ENCODE data around the gene NPR2. TPM values are rescaled to one million over a fixed set of nuclear protein-coding genes. Genes with fewer than 3 reads are reported as not detected.

NPR2 gene
- polyA plus RNA-seq, 3 donors: 32.0 to 38.0 (median 33.7) TPM

DNA sequence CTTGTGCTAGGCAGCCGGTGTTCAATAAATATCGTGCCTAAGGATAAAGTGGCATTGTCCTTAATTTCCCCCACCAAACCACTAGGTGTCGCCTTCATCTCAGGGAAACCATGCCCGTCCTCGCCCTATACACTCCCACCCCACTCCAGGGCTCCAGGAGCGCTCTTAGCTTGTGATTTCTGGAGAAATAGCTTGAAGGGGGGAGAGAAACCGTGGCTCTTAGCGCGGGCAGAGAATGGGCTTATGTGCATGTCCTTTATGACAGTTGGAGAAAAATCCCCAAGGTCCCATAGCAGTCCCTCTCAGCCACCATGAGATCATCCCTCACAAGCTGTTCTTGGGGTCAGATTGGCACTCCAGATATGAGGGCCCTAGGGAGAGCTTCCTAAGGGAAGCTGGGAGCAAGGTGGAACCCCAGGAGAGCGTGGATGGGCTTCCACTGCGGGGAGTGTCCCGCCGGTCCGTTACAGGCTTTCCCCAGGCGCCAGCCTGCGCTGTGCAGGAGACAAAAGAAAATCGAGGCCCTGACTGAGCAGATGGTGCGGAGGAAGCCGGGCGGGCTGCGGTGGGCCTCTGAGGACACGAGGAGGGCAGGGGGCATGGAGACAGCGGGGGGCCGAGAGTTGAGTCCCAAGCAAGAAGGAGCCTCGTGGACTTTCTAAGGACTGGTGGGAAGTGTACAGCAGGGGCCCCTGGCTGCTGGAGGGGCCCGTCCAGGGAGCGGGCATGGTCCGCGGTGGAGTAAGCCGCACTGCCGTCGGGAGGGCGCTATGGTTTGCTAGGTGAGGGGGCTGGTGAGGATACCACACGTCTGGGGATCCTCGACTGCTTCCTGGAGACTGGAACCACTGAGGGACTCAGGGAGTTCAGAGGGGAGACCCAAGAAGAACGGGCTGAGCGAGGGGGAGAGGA, 750 bp upstream of the NPR2 start:
- peak in 9 of 11 donors; percentile 59 to 86 (median 75) for DNase-seq (ENCODE audit: extremely low read depth in 1 of 11, low read depth in 9 of 11, low spot score in 4 of 11)

DNA sequence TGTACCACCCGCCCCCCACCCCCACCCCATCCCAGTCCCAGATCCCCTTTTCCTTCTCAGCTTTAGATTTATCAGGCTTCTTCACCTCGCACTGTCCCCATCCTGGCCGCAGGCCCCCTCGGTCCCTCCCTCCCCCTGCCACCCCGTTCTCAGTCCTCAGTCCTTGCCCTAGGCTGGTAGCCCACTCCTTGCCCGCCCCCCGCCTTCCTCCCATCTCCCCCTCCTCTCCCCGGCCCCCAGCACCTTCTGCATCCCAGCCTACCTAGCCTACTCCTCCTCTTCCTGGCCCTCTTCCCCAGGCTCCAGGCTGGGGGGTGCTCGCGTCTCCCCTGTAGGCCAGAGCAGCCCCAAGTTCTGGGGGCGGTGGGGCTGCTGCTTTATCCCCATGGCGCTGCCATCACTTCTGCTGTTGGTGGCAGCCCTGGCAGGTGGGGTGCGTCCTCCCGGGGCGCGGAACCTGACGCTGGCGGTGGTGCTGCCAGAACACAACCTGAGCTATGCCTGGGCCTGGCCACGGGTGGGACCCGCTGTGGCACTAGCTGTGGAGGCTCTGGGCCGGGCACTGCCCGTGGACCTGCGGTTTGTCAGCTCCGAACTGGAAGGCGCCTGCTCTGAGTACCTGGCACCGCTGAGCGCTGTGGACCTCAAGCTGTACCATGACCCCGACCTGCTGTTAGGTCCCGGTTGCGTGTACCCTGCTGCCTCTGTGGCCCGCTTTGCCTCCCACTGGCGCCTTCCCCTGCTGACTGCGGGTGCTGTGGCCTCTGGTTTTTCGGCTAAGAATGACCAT, 828 bp downstream of the NPR2 start:
- DNase-seq (ENCODE audit: extremely low read depth in 1 of 11, low read depth in 9 of 11, low spot score in 4 of 11): no peak

DNA sequence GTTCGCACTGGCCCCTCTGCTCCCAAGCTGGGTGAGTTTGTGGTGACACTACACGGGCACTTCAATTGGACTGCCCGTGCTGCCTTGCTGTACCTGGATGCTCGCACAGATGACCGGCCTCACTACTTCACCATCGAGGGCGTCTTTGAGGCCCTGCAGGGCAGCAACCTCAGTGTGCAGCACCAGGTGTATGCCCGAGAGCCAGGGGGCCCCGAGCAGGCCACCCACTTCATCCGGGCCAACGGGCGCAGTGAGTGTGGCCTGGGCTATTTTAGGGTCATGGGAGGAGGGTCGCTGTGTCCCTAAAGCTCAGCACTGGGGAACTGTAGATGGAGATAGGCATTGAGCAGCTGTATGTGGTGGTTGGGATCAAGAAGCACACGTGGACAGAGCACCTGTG, 1.4 kb downstream of the NPR2 start:
- no peak for DNase-seq (ENCODE audit: extremely low read depth in 1 of 11, low read depth in 9 of 11, low spot score in 4 of 11)

DNA sequence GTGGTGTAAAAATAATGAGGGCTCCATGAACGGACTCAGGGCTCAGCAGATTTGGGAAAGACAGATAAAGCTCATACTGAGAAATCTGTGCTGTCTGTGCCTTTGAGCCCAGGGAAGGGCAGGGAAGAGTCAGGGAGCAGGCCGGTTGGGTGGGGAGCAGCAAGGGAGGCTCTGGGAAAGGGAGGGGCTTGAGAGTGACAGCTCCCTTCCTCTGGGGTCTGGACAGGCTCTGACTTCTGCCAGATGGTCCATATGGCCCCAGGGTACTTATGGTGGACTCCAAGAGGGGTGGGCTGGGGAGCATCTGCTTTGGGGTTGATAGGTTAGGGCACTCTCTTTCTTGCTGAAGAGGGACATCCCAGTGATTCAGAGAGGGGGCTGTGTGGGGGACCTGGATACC, 2.1 kb downstream of the NPR2 start:
- no peak for DNase-seq (ENCODE audit: extremely low read depth in 1 of 11, low read depth in 9 of 11, low spot score in 4 of 11)

DNA sequence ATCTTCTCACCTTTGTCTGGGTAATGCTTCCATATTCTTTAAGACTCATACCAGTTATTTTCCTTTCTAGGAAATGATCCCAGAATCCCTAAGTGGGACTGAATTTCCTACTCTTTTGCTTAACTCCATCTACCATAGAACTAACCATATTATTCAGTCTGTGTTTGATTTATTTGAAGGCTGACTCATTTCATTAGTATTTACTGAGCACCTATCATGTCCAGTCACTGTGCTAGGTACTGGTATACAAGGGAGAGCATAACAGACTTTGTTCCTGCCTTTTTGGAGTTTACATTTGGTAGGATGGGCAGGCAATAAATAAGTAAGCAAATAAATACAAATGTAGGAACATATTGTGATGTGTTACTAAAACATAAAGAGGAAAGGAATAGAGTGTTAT, 4.3 kb downstream of the NPR2 start:
- DNase-seq (ENCODE audit: extremely low read depth in 1 of 11, low read depth in 9 of 11, low spot score in 4 of 11): no peak

DNA sequence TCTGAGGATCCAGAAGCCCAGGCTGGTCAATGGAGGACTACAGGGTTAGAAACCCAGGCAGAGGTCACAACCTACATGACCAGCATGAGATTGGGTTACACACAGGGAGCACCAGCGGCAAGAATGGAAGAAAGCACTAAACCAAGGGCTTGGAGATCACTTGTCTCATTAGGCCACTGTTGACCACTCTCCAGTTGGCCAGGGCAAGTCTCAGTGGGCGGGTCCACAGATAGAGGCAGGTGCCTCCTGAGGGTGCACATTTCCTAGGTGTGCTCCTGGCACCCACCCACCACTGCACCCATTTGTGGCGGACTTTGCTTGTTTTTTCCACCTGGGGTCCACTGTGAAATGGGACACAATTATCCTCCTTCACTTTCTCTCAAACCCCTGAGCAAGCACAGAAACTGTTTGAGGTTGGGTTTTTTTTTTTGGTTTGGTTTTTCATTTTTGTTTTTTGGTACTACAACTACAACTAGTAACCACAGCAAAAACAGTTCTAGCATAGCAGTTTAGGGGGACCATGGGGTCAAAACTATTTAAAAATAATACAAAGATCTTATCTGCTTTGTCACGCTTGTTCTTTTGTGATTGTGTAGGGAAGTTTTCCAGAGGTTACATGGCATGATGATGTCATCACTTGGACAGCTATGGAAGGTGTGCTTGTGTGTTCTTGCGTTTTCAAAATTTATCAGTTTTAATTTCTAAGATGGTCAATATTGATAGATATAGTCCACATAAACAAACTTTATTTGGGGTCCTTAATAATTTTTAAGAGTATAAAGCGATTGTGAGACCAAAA, 6.1 kb downstream of the NPR2 start:
- no peak for DNase-seq (ENCODE audit: extremely low read depth in 1 of 11, low read depth in 9 of 11, low spot score in 4 of 11)

DNA sequence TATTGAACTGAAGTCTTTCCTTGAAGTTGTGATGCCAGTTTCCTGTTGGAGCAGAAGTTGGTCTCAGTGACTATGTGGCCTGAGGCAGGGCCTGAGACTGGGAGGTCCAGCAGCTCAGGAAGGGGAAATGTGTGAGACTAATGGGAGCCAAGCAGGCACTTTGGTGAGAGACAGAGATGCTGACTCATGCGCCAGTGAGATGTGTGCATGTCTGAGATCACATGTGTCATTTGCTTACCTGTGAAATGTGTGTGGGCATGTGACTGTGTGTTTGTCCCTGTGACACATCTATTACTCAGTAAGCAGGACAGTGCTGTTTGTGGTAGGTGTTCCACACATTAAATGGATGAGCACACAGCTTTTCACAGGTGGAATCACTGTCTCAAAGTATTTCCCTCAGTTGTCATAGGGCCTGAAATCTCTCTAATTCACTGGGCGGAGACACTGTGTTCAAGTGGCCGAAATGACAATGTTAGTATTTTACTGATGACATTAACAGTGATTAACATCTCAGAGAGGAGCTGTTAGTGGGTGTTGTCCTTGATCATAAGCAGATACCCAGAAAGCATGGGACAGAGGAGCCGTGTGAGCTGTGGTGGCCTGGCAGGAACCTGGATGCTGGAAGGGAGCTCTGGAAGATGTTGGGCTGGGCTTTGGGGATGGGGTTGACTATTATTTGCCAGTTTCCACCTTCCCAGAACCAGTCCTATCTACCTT, 7.4 kb downstream of the NPR2 start:
- no peak for DNase-seq (ENCODE audit: extremely low read depth in 1 of 11, low read depth in 9 of 11, low spot score in 4 of 11)

DNA sequence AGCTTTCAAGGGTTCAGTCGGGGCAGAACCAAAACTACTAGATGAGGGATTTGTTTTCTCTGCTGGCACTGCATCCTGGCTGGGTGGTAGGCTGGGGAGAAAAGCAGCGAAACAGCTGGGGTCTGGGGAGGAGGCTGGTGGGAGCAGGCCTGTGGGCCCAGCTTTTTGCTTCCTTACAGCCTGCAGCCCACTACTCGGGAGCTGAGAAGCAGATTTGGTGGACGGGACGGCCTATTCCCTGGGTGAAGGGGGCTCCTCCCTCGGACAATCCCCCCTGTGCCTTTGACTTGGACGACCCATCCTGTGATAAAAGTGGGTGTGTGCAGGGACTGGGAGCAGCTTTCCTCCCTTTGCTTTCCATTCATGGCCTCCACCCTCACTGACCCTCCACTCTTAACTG, 9.1 kb downstream of the NPR2 start:
- DNase-seq (ENCODE audit: extremely low read depth in 1 of 11, low read depth in 9 of 11, low spot score in 4 of 11): no peak

DNA sequence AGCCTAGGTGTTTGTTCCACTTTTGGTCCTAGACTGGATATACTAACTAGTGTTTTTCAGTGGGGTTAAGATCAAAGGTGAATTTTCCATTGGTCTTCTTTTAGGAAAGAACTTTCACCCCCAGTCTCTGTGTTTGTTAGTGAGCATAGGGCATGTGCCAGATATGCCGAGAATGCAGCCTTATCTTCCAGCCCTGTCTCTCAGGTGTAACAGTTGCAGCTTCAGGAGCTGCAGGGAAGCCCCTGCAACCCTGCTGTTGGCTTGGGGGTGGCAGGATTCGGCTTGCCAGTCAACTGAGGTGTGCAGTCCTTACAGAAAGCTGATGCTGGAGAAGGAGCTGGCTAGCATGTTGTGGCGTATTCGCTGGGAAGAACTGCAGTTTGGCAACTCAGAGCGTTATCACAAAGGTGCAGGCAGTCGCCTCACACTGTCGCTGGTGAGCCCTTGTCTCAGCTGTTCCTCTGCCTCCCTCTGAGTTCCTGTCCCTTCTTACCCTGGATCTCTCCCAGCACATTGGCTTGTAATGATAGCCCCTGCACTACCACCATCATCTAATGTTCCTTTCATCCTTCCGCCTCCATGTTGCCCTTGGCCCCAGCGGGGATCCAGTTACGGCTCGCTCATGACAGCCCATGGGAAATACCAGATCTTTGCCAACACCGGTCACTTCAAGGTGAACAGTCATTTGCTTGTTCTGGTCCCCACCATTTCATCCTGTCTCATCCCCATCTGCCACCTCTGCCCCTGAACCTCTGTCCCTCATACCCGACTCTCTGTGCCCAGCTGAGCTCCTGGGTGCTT, 10.1 kb downstream of the NPR2 start:
- DNase-seq (ENCODE audit: extremely low read depth in 1 of 11, low read depth in 9 of 11, low spot score in 4 of 11): no peak

DNA sequence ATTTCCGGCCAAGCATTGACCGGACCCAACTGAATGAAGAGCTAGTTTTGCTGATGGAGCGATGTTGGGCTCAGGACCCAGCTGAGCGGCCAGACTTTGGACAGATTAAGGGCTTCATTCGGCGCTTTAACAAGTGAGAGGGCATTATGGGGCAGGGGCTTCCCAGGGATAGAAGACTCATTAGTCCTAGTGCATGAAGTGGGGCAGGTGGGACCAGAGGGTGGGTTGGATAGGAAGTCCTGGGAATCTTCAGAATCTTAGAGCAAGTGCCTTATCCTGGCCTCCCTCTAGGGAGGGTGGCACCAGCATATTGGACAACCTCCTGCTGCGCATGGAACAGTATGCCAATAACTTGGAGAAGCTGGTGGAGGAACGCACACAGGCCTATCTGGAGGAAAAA, 14.7 kb downstream of the NPR2 start:
- DNase-seq (ENCODE audit: extremely low read depth in 1 of 11, low read depth in 9 of 11, low spot score in 4 of 11): no peak

DNA sequence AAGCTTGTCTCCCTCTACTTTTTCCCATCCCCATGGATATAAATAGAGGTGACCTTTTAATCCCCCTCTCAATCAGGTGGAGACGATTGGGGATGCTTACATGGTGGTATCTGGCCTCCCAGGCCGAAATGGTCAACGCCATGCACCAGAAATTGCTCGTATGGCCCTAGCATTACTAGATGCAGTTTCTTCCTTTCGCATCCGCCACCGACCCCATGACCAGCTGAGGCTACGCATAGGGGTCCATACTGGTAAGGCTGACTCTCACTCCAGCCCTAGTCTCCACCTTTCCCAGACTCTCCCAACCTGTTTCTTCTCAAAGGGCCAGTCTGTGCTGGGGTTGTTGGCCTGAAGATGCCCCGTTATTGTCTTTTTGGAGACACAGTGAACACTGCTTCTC, 17.0 kb downstream of the NPR2 start:
- no peak for DNase-seq (ENCODE audit: extremely low read depth in 1 of 11, low read depth in 9 of 11, low spot score in 4 of 11)

DNA sequence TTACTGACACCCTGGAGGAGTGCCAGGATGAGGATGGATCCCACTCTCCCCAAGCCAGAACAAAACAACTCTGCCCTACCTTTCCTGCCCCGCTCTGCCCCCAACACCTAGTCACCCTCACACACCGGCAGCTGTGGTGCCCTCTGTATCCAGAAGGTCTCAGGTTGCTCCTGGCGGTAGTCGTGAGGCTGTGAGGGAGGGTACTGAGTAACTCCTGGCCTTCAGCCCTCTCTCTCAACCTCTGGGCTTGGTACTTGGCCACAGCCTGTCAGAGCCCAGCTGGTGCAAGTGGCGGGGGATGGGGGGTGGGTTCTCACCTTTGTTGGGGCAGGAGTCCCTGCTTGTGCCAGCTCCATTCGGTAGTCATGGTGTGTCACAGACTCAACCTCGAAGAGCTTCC, 18.7 kb downstream of the NPR2 start:
- no peak for DNase-seq (ENCODE audit: extremely low read depth in 1 of 11, low read depth in 9 of 11, low spot score in 4 of 11)

DNA sequence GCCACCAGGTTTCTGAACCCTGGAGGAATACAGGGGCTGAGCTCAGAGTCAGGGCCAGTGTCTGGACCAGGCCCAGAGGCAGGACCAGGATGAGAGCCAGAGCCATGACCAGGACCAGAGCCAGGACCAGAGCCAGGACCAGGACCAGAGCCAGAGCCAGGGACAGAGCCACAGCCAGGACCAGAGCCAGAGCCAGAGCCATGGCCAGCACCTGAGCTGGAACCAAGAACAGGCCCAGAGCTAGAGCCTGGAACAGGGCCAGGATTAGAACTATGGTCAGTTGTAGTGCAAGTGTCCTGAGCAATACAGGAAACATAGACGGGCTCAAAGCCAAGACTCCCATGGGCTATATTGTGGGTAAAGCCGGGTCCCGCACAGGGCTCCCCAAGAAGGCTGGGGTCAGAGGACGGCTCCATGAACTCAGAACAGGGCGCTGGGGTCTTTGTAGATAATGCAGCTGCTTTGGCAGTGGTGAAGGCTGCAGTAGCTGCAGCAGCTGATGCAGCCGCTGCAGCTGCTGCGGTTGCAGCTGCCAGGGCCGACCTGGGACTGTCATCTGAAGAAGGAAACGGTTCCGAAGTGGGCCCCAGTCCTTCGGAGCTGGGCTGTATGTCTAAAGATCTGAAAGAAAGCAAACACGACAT, 20.1 kb downstream of the NPR2 start:
- DNase-seq (ENCODE audit: extremely low read depth in 1 of 11, low read depth in 9 of 11, low spot score in 4 of 11): no peak

DNA sequence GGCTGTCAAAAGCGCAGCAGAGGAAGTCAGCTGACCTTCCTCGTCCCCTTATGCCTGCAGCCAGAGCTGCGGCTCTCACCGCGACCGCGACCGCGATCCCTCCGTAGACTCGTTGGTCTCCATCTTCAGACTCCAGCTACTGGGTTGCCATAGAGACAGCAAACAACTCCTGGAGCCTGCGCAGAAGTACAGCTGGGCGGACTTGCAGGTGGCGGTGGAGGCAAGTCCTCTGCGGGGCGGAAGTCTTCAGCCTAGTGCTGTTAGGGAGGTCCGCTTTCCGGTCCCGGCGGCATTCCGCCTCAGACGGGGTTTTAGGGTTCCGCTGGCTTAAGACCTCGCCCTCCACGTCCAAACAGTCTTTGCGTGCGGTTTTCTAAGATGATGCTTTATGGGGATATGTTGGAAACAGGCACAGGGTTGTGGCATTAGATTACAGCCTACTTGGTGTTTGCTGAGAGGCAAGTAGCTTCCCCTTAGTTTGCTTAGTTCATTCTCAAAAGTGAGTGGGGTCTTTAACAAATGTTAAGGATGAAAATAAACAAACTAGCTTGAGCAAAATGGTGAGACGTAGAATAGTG, 20.7 kb downstream of the NPR2 start, which contains the start of gene SPAG8:
TSS of gene SPAG8 (minus strand) at position 238 of the 578 bp plus-strand sequence. CDS start at position 123, 115 bp downstream.
- DNase-seq (ENCODE audit: extremely low read depth in 1 of 11, low read depth in 9 of 11, low spot score in 4 of 11): peak; percentile 77 to 95 (median 87)

DNA sequence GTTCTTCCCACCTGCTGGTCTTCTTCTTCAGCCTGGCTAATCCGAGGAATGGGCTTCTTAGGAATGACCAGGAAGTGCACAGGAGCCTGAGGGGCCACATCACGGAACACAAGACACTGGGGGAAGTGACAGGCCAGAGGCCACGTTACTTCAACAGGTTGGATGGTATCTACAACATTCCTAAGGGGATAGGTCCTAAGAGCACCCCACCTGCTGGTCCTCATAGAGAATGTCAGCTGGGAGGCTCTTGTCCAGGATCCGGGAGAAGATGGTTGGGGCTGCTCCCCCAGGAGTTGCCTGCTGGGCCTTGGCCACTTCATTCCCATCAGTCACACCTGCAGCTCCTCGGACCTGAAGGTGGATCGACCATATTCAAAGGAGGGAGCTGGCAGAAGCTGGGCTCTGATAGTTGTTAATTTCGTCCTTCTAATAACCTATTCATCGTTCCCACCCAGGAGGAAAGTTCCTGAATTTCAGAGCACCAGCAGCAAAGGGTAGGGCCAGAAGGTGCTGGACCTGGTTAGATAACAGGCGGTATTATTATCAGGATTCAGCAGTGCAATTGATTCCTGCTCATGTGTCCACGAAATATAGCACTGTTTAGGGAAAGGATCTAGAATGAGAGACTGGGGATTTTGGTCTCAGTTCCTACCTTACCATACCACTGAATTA, 22.2 kb downstream of the NPR2 start:
- no peak for DNase-seq (ENCODE audit: extremely low read depth in 1 of 11, low read depth in 9 of 11, low spot score in 4 of 11)

DNA sequence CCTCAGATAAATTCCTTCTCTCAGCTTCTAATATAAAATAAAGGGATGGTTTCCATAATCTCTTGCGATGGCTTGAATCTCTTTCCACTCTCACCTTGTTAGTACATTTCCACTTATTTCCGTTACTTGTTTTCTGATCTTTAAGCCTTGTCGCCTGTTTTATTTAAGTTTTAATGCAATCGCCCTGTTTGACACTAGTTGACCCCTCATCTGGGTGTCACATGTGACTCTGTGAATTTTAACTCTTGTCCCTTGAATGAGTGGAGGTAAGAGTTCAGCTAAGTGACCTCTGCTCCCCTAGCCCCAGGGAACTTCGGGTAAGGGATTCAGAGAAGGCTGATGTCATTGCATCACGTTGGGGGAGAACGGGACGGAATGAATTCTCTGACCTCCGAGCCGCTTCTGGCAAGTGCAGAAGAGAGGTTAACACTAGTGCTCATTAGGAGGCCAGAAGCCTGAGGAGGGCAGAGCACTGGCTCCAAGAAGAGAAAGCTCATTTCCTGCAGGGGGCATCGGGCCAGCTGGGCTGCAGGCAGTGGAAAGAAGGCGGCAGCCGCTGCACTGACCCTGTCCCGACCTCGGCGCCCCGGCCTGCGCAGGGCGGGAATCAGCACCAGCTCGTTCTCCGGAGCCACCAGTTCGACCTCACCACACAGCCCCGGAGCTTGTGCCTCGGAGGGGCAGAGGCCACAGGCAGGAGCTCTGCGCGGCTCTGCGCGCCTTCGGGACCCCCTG, 22.9 kb downstream of the NPR2 start:
- peak in 1 of 11 donors; percentile 52 for DNase-seq (ENCODE audit: extremely low read depth in 1 of 11, low read depth in 9 of 11, low spot score in 4 of 11)
